Activated CD4-positive, alpha-beta T cell treated with anti-CD3 and anti-CD28 coated beads, Interleukin-2, amount 10 ng/mL, durations not matched to agents 7 days and 5 days (primary cell): ENCODE measurements around the gene ACACB. TPM values are rescaled to one million over a fixed set of nuclear protein-coding genes. Genes with fewer than 3 reads are reported as not detected.

ENCODE experiments used
- CTCF ChIA-PET: fragments of 350-600 bp; sonication (Branson Sonifier 250); formaldehyde crosslinking; loops from one replicate; lab custom pipeline; 2021; ENCODE audit warnings: antibody characterized with exemption; lab: Charles Lee
- POLR2A ChIA-PET: fragments of 350-600 bp; sonication (Branson Sonifier 250); formaldehyde crosslinking; loops from one replicate; lab custom pipeline; 2021; ENCODE audit warnings: antibody characterized with exemption; lab: Charles Lee
- DNase-seq: peaks from one replicate; pipeline ENCODE4 v3.0.0-alpha.2; 2020
- H3K27ac Mint-ChIP-seq: one replicate; pipeline ENCODE4 v1.8.0; 2021; ENCODE audit warnings: mild to moderate bottlenecking, moderate library complexity, mixed read lengths
- H3K27me3 Mint-ChIP-seq: one replicate; pipeline ENCODE4 v1.8.0; 2021; ENCODE audit warnings: mixed read lengths
- H3K36me3 Mint-ChIP-seq: one replicate; pipeline ENCODE4 v1.8.0; 2021; ENCODE audit warnings: low read depth, mixed read lengths
- H3K4me1 Mint-ChIP-seq: one replicate; pipeline ENCODE4 v1.8.0; 2021; ENCODE audit warnings: mixed read lengths
- H3K4me3 Mint-ChIP-seq: one replicate; pipeline ENCODE4 v1.8.0; 2021; ENCODE audit warnings: mild to moderate bottlenecking, moderate library complexity, mixed read lengths
- H3K9me3 Mint-ChIP-seq: one replicate; pipeline ENCODE4 v1.8.0; 2021; ENCODE audit warnings: mixed read lengths
- total RNA-seq, 2 experiments: library from RNA; stranded (reverse); gene quantifications; one replicate each; pipeline ENCODE4 v1.2.3, GENCODE V29; 2021

Gene ACACB
- total RNA-seq, 2 experiments from 2014 or later, result 10.3 to 13.3 TPM

- no peak overlapping the region for H3K4me3 Mint-ChIP-seq
- H3K9me3 Mint-ChIP-seq, result no peaks in the 10 kb centered on the region
- H3K27ac Mint-ChIP-seq, result no peak overlapping the region
- H3K27me3 Mint-ChIP-seq, result peaks cover 27% of the 10 kb centered on the region
- ChIA-PET CTCF (interaction anchor here (1.4 kb wide), 1 partner anchor 11 kb away, joined by 3 read pairs; no protein-coding TSS in a partner anchor), POLR2A (no interaction called here)
- H3K36me3 Mint-ChIP-seq, result no peaks in the 10 kb centered on the region
- H3K4me1 Mint-ChIP-seq, result no peaks in the 10 kb centered on the region
- no peak for DNase-seq
Observed at GRCh38 chr12:109302358-109302757, 186.0 kb downstream of the ACACB start.

- Mint-ChIP-seq H3K36me3 (no peaks in the 10 kb centered on the region), H3K9me3 (no peaks in the 10 kb centered on the region), H3K4me1 (no peaks in the 10 kb centered on the region), H3K4me3 (no peak overlapping the region), H3K27ac (no peak overlapping the region), H3K27me3 (peaks cover 31% of the 10 kb centered on the region)
- POLR2A ChIA-PET, result no interaction called here
- CTCF ChIA-PET, result interaction anchor here (1.4 kb wide), 1 partner anchor 11 kb away, joined by 3 read pairs; no protein-coding TSS in a partner anchor
- no peak for DNase-seq
Observed at GRCh38 chr12:109302770-109303169, 186.4 kb downstream of the ACACB start.

GRCh38 chr12:109304485-109304884 lies 188.1 kb downstream of the ACACB start:
- CTCF ChIA-PET, result interaction anchor here (0.6 kb wide), 1 partner anchor 7 kb away, joined by 3 read pairs; no protein-coding TSS in a partner anchor
- Mint-ChIP-seq H3K4me3 (no peak overlapping the region), H3K36me3 (no peaks in the 10 kb centered on the region), H3K27me3 (peaks cover 47% of the 10 kb centered on the region), H3K27ac (no peak overlapping the region), H3K4me1 (peaks cover 3% of the 10 kb centered on the region), H3K9me3 (no peaks in the 10 kb centered on the region)
- DNase-seq, result no peak
- POLR2A ChIA-PET, result no interaction called here

DNA sequence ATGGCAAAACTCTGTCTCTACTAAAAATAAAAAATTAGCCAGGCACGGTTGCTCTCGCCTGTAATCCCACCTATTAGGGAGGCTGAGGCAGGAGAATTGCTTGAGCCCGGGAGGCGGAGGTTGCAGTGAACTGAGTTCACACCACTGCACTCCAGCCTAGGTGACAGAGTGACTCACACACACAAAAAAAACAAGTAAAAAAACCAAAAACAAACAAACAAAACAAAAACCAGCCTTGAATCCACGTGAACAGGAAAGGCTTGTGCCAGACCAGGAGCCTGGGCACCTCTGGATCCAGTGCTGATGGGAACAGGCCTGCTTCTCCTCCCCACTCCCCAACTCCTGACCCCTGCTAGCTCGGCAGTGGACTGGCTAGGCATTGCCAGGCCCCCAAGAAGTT lies 189.2 kb downstream of the ACACB start:
- Mint-ChIP-seq H3K36me3 (no peaks in the 10 kb centered on the region), H3K9me3 (no peaks in the 10 kb centered on the region), H3K4me3 (no peak overlapping the region), H3K4me1 (peaks cover 7% of the 10 kb centered on the region), H3K27me3 (peaks cover 52% of the 10 kb centered on the region), H3K27ac (no peak overlapping the region)
- ChIA-PET CTCF (no interaction called here), POLR2A (no interaction called here)
- no peak for DNase-seq

DNA sequence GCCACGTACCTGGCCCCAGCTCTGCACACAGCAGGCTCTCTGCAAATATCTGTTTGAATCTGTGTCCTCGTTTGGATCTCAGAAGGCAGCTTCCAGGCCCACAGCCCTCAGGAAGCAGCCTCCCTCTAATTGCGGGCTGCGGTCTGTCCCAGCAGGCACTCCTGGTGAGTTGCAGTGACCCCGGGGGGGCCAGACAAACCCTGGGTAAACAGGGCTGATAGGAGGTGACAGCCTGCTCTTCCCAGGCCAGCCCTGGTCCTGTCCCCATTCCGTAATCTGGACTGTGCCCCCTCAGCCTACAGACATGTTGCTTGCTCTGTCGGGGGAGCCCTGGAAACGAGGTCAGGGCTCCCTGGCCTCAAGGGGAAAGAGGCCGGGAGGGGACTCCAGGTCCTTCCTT lies 190.7 kb downstream of the ACACB start:
- H3K4me3 Mint-ChIP-seq, result no peak overlapping the region
- H3K27me3 Mint-ChIP-seq, result peaks cover 66% of the 10 kb centered on the region
- ChIA-PET POLR2A (no interaction called here), CTCF (no interaction called here)
- no peak overlapping the region for H3K27ac Mint-ChIP-seq
- no peaks in the 10 kb centered on the region for H3K36me3 Mint-ChIP-seq
- DNase-seq, result no peak
- peaks cover 10% of the 10 kb centered on the region for H3K4me1 Mint-ChIP-seq
- H3K9me3 Mint-ChIP-seq, result no peaks in the 10 kb centered on the region

DNA sequence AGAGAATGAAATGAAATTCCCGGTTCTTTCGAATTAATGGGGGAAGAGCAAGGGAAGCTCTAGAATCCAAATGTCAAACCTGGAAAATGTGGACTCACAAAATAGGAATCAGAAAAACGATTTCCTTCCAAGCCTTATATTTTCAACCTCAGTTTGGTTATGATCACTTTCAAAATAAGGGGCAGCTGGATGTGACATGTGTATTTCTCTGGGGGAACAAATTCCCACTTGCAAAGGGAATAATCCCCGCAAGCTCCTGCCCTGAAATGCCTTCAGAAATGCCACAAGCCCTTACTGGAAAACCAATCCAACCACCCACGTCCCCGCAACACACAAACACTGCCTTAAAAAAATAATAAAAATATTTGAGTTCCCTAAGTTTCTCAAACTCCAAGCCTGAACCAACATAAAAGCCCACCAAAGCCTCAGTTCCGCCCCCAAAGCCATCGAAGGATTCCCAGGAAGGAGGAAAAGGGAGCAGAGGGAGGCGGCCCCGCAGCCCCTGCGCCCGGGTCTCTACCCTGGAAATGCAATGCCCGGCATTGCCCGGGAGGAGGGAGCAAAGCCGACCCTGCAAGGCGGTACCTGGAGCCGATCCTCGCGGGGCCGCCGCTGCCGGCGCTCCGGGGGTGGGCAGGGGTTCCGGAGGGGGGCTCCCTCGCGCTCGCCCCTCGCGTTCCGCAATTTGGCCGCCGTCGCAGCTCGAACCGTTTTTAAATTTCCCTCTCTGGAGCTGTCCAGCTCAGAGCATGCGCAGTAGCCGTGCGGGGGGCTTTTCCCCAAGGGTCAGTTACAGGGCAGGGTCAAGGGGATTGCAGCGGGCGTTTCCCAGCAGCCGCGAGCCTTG lies 192.4 kb downstream of the ACACB start, which contains the start of gene FOXN4:
FOXN4 (minus strand) TSS at position 751 of the 847 bp plus-strand sequence. CDS start 963 bp downstream, outside the sequence.
- peaks cover 73% of the 10 kb centered on the region for H3K27me3 Mint-ChIP-seq
- no peaks in the 10 kb centered on the region for H3K9me3 Mint-ChIP-seq
- no peak within 1 kb of the TSS for H3K27ac Mint-ChIP-seq
- ChIA-PET POLR2A (no interaction called here), CTCF (no interaction called here)
- H3K36me3 Mint-ChIP-seq, result no peaks in the 10 kb centered on the region
- H3K4me1 Mint-ChIP-seq, result peaks cover 10% of the 10 kb centered on the region
- peak within 1 kb of the TSS; percentile 65 for H3K4me3 Mint-ChIP-seq
- DNase-seq, result no peak

DNA sequence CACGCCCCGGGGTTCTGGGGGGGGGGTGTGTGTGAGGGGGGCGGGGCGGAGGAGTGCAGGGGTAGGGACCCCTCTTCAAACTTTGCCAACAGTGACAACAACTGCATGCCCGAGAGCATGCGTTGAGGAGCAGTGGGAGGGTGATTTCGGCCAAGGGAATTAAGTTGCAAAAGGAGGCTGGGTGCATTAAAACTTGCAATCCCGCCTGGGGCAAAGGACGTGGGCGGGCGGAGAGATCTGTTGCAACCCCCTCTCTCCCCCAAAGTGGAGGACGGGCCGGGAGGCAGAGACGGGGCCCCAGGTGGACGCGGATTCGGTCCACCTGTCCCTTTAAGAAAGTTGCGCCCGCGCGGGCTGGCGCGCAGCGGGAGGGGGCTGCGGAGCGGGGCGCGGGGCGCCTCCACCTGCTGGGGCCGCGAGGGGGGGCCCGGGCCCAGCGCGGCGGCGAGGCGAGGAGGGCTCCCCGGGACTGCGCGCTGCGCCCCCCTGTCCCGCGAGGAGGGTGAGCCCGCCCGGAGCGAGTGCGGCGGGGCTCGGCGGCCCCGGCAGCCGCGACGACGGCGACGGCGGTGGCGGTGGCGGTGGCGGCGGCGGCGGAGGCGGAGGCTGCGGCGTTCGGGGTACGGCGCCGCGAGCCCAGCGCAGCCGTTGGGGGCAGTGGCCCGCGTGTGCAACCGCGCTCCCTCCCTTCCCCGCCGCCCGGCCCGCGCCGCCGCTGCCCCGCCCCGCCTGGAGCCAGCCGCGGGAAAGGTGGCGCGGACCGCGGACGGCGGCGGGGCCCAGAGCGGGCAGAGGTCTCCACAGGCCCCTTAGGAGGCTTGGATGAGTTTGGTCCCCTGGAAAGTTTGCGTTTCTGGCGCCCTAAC lies 193.2 kb downstream of the ACACB start:
- Mint-ChIP-seq H3K27me3 (peaks cover 77% of the 10 kb centered on the region), H3K4me1 (peaks cover 10% of the 10 kb centered on the region), H3K36me3 (no peaks in the 10 kb centered on the region), H3K27ac (no peak overlapping the region), H3K9me3 (no peaks in the 10 kb centered on the region), H3K4me3 (peak overlapping the region; percentile 65)
- ChIA-PET POLR2A (no interaction called here), CTCF (no interaction called here)
- no peak for DNase-seq

DNA sequence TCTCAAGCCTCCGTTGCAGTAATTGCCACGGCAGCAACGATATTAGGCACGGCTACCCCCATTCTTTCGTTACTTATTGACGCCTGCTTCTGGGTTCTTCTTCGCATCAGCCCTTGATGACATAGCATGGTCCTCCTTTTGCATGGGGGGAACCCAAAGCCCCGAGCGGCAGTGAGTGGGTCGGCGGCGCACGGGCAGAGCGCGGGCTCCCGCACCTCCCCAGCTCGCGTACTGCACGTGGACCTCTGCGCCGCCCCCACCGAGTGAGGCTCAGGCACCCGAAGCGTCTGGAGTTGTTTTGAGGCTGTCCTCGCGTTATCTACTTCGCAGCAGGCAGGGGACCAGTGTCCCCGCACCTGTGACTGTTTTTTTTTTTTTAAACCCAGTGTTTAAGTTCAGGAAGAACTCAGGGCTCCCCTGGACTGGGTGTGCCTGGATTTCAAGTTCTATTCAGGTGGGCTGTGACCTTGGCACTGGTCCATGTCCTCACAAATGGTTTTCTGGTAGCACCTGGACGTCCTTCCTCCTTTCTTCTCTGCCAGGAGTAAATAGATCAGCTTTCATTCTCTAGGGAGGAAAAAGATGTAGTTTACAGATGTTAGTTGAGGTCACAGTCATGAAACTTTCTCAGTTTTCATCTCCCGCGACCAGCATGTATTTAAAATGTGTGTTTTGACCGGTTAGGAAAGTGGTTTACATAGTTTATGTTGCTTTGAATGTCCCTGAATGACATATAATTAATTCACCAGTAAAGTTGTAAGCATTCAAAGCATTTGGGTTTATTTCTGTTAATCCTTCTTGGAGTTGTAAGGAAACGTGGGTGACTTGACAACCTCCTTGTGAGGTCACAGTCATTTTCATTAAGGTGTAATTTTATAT lies 194.1 kb downstream of the ACACB start:
- H3K27ac Mint-ChIP-seq, result peak overlapping the region; percentile 46
- no peaks in the 10 kb centered on the region for H3K9me3 Mint-ChIP-seq
- peaks cover 74% of the 10 kb centered on the region for H3K27me3 Mint-ChIP-seq
- peaks cover 10% of the 10 kb centered on the region for H3K4me1 Mint-ChIP-seq
- no peak for DNase-seq
- H3K36me3 Mint-ChIP-seq, result no peaks in the 10 kb centered on the region
- H3K4me3 Mint-ChIP-seq, result peak overlapping the region; percentile 17
- ChIA-PET POLR2A (no interaction called here), CTCF (no interaction called here)

Other genes with a start within 250 kb of the ACACB start
- gene DAO, start 236.5 kb upstream of the ACACB start, total RNA-seq, result not detected
- not detected for gene SVOP, start 95.5 kb upstream of the ACACB start, total RNA-seq
- gene USP30, start 64.0 kb upstream of the ACACB start, total RNA-seq, result 1 to 10 TPM; 5.5 to 7.2 TPM
- gene ALKBH2, start 23.1 kb upstream of the ACACB start, total RNA-seq, result 10 to 100 TPM in 1 of 2 experiments, 1 to 10 TPM in 1; 10.0 to 13.0 TPM
- gene UNG, start 19.0 kb upstream of the ACACB start, total RNA-seq, result 10 to 100 TPM; 40.2 to 45.2 TPM
- not detected for gene FOXN4, start 192.7 kb downstream of the ACACB start, total RNA-seq
- not detected for gene MYO1H, start 231.3 kb downstream of the ACACB start, total RNA-seq